Measurements from ENCODE around the gene TMA7B.
A peak's percentile ranks its signal among the peaks of the same experiment; 100 is the strongest.
"Not testable (repeated sequence)": the region's sequence is repeated elsewhere in the genome, so short reads cannot be mapped to it uniquely, and the experiment has no call there.

TMA7B gene

GRCh38 chr22:39932918-39933649 lies 27.1 kb upstream of the TMA7B start:
- DNase-seq (ENCODE audit: low read depth), result no peak

GRCh38 chr22:39933741-39934140 lies 26.5 kb upstream of the TMA7B start:
- no peak for DNase-seq (ENCODE audit: low read depth)

GRCh38 chr22:39935116-39935515 lies 25.1 kb upstream of the TMA7B start:
- no peak for DNase-seq (ENCODE audit: low read depth)

- no peak for DNase-seq (ENCODE audit: low read depth)
Measured at GRCh38 chr22:39935612-39936011, 24.6 kb upstream of the TMA7B start.

GRCh38 chr22:39936523-39937145 lies 23.6 kb upstream of the TMA7B start:
- no peak for DNase-seq (ENCODE audit: low read depth)

- no peak for DNase-seq (ENCODE audit: low read depth)
Measured at GRCh38 chr22:39937906-39938305, 22.3 kb upstream of the TMA7B start.

GRCh38 chr22:39938509-39939111 lies 21.6 kb upstream of the TMA7B start:
- peak; percentile 68 for DNase-seq (ENCODE audit: low read depth)

- DNase-seq (ENCODE audit: low read depth), result no peak
Measured at GRCh38 chr22:39939830-39940229, 20.4 kb upstream of the TMA7B start.

- no peak for DNase-seq (ENCODE audit: low read depth)
Measured at GRCh38 chr22:39940757-39941305, 19.4 kb upstream of the TMA7B start.

- DNase-seq (ENCODE audit: low read depth), result no peak
Measured at GRCh38 chr22:39941601-39942000, 18.6 kb upstream of the TMA7B start.

GRCh38 chr22:39942439-39943230 lies 17.6 kb upstream of the TMA7B start:
- DNase-seq (ENCODE audit: low read depth), result no peak

GRCh38 chr22:39943337-39943736 lies 16.9 kb upstream of the TMA7B start:
- DNase-seq (ENCODE audit: low read depth), result no peak

- DNase-seq (ENCODE audit: low read depth), result no peak
Measured at GRCh38 chr22:39943953-39944872, 16.0 kb upstream of the TMA7B start.

GRCh38 chr22:39946126-39946502 lies 14.1 kb upstream of the TMA7B start:
- DNase-seq (ENCODE audit: low read depth), result no peak

- DNase-seq (ENCODE audit: low read depth), result no peak
Measured at GRCh38 chr22:39946503-39947219, 13.5 kb upstream of the TMA7B start.

GRCh38 chr22:39947220-39948216 lies 12.7 kb upstream of the TMA7B start:
- no peak for DNase-seq (ENCODE audit: low read depth)

- DNase-seq (ENCODE audit: low read depth), result no peak
Measured at GRCh38 chr22:39949964-39950737, 10.0 kb upstream of the TMA7B start.

GRCh38 chr22:39951603-39952293 lies 8.4 kb upstream of the TMA7B start:
- DNase-seq (ENCODE audit: low read depth), result not testable (repeated sequence)
